Activated CD4-positive, alpha-beta T cell treated with anti-CD3 and anti-CD28 coated beads, Interleukin-2, amount 50 U/mL, for 4 hours (primary cell): ENCODE measurements around the gene SNRNP27.
A peak's percentile ranks its signal among the peaks of the same experiment; 100 is the strongest.
"Not testable (repeated sequence)": the region's sequence is repeated elsewhere in the genome, so short reads cannot be mapped to it uniquely, and the experiment has no call there.

Experiments used
- DNase-seq, 2 experiments: peaks; one replicate each; pipeline ENCODE4 v3.0.0-alpha.2; 2020

The SNRNP27 gene, protein sequence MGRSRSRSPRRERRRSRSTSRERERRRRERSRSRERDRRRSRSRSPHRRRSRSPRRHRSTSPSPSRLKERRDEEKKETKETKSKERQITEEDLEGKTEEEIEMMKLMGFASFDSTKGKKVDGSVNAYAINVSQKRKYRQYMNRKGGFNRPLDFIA

DNA sequence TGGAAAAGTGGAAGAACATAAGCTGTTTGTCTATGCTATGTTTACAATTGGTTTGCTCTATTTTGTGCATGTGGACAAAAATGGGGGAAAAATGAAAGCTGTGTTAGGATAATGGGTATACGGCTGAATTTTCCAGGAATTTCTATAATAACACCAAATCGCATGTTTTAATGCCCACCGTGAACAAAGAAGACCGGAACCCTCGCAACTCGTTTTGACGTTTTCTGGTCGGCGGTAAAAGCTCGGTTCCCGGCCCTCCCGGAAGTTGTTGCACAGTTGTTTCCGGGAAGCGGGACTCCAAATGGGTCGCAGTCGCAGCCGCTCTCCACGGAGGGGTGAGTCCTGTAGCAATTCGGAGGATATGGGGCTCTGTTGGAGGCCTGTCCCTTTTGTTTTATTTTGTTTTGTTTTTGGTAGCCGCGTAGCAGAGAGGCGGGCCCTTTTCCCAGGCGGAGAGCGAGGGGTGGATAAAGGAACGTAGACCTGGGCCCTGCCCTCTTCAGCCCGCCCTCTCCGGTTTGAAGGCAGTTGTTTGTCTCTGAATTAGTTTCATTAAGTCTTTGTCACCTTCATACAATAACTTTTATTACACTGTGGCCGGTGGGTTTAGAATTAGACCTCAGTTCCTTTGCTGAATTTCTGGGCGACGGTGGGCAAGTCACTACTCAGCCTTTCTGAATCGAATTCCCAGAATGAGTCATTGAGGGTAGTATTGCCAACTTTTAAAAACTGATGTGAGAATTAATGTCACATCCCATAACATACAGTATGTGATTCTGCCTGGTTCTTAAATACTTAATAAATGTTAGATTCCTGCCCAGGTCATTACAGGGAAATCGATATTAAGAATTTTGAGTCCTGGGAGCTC is at the start of gene SNRNP27:
Gene SNRNP27 (plus strand): TSS at position 273 of the 868 bp plus-strand sequence. CDS start 29 bp downstream, at position 302.
- DNase-seq, result peak; percentile 71 to 77

DNA sequence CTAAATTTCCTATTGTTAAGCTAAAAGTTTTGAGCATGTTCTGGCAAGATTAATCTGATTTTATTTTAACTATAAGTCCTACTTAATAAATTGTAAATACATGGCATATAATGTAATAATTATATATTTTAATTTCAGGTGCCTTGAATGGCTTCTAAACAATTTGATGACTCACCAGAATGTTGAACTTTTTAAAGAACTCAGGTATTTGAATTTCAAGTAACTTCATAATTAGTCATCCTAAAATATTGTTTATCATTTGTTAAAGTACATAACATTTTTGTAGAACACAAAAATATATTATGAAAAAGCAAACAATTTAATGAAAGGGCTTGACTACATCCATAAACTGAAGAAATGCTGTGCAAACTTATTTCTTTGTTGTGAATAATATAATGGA is 49.8 kb upstream of the SNRNP27 start:
- no peak for DNase-seq

DNA sequence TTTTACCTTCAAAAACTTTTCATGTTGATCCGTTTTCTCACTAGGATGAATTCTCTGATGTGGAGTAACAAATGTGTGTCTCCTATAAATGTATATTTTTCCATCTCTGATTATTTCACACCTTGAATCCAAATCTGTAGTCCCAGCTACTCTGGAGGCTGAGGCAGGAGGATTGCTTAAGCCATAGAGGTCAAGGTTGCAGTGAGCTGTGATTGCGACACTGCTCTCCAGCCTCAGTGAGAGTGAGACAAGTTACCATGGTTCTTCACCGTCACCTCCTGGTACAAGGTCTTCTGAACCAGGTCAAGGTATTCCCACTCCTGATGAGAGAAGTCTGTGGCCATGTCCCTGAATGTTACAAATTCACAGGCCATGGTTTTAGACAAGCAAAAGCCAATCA is 49.2 kb upstream of the SNRNP27 start:
- no peak for DNase-seq

DNA sequence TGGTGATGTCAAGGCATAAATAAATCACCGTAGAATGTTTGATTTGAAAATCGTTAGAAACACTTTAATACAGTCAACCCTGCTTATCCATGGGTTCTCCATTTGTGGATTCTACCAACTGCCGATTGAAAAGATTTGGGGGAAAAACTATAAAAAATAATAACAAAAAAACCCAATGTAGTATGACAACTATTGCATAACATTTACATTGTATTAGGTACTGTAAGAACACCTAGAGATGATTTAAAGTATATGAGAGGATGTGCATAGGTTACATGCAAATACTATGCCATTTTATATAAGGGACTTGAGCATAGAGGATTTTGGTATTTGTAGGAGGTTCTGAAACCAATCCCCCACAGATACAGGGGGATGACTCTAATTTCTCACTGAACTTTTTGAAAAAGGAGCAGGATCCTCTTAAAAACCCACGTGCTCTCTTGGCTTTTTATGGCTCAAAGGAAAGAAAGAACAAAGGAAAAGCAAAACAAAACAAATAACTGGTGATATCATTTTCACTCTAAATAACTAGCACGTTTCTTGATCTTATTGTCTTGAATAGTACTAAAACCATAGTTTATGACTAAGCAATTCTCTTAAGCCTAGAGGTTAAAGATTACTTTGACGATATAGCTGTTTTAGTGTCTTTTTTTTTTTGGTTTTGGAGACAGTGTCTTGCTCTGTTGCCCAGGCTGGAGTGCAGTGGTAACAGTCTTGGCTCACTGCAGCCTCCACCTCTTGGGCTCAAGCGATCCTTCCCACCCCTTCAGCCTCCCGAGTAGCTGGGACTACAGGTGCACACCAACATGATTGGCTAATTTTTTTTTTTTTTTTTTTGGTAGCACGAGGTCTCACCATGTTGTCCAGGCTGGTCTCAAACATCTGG is 47.3 kb upstream of the SNRNP27 start:
- no peak for DNase-seq

DNA sequence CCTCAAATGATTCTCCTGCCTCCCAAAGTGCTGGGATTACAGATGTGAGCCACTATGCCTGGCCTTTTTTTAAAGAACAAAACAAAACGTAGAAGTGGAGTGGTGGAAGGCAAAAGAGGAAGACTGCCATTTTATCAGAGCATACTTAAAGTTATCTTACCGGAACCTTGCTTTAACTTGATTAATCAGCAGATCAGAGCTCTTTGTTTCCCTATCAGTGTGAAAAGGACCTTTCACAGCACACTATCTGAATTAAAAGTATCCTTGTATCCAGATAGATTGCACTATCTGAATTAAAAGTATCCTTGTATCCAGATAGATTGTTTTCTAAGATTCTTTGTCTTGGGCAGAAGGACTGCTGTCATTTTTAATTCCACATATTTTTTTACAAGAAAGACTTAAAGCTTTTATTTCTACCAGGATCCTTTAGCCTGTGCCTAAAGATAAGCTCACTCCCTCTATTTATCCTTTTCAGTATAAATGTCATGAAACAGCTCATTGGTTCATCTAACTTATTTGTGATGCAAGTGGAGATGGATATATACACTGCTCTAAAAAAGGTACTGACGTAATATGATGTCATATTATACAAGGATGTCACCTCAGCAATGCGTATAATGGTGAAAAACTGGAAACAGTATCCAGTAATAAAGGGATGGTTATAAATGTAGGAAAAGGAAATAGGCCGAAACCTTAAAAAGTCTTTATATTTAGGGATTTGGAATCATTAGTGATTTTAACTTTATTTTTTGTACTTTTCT is 46.5 kb upstream of the SNRNP27 start:
- DNase-seq, result no peak

DNA sequence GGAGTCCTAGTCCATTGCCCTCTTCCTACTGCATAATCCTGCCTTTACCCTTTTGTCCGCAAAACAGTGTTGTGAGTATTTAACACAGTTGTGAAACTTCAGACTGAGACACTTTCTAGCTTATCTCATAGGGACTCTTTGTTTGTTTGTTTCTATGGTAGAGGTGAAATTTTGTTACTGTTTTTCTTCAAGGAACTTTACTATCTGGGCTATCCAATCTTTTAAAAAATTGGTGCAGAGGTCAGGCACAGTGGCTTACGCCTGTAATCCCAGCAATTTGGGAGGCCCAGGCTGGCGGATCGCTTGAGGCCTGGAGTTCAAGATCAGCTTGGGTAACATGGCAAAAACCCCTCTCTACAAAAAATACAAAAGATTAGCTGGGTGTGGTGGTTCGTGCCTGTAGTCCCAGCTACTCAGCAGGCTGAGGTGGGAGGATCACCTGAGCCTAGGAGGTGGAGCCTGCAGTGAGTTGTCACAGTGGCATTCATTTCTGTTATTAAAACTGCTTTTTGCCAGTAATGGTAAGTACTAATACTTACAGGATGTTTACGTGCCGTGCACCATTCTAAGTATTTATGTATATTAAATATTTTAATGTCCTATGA is 45.5 kb upstream of the SNRNP27 start:
- DNase-seq, result no peak

DNA sequence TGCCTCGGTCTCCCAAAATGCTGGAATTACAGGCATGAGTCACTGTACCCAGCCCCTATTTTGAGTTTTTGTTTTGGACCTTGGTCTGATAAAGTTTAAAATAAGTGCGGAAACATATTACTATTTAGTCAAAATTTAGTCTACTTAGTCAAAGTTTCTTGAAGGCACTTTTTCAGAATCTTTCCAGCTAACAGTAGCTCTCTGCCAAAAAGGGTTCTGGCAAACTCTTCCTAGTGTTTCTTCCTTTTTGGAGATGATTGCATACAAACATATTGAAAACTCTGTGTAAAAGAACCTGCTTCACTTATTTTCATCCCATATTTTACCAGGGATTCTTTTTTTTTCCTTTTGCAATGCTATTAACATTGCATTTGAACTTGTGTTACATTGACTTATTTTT is 35.5 kb upstream of the SNRNP27 start:
- no peak for DNase-seq

DNA sequence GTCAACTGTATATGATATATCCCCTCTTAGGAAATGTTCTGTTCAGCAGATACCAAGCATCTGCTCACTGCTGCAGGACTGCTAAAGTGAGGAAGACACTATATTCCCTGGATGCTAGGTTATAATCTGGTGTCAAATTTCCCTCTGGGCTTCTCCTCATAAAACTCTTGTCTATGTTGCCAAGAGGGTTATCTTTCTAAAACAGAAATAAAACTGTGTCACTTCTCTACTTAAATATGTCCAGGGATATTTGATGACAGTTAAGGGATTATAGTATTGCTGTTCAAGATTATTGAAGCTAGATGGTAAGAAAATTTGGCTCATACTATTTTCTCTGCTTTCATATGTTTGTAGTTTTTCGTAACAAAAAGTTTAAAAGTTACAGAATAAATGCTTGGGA is 30.5 kb upstream of the SNRNP27 start:
- DNase-seq, result no peak

DNA sequence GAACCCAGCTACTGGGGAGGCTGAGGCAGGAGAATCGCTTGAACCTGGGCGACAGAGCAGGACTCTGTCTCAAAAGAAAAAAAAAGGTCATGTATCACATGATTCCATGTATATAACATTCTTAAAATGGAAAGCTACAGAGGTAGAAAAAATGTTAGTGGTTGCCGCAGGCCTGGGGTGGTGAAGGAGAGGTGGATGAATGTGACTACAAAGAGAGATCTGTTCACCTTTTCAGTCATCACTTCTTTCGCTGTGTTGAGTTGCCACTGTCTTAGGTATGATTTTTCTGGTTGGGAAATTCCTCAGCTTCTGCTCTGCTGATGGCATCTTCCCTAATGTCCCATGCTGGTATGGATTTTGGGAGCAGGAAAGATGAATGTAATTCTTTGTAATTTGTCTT is 5.3 kb upstream of the SNRNP27 start:
- DNase-seq, result no peak

DNA sequence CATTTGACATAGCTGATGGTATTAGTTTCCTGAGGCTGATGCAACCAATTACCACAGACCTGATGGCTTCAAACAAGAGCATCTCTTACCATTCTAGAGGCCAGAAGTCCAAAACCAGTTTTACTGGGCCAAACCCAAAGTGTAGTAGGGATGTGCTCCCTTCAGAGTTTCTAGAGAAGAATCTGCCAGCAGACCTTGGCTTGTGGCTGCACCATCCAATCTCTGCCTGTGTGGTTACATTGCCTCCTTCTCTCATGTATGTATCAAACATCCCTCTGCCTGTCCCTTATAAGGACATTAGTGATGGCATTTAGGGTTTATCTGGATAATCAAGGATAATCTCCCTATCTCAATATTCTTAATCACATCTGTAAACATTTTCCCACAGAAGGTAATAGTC is 4.5 kb upstream of the SNRNP27 start:
- DNase-seq, result no peak

DNA sequence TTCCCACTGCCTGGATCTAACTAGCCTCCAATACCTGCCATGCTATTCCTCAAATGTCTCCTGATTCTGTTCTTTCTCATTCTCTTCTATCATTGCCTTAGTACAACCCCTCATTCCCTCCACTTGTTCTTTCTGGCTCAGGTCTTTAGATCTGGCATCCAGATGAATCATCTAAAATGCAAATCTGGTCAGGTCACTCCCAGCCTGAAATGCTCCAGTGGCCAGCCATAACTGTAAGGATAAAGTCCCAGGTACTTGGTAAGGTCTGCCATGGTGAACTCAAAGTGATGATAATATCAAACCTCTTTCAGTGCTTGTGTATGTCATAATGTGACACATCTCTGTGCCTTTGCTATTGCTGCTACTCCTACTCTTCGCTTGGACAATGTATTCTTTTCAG is 2.9 kb upstream of the SNRNP27 start:
- DNase-seq, result no peak

DNA sequence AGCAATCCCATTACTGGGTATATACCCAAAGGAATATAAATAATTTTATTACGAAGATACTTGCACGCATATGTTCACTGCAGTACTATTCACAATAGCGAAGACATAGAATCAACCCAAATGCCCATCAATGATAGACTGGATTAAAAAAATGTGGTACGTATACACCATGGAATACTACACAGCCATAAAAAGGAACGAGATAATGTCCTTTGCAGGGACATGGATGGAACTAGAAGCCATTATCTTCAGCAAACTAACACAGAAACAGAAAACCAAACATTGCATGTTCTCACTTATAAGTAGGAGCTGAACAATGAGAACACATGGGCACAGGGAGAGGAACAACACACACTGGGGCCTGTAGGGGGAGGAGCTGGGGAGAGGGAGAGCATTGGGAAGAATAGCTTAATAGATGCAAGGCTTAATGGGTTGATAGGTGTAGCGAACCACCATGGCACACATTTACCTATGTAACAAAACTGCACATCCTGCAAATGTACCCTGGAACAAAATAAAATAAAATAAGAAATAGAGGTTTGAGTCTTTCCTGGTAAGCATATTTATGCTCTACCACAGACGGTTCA is 825 bp upstream of the SNRNP27 start:
- DNase-seq, result not testable (repeated sequence)

DNA sequence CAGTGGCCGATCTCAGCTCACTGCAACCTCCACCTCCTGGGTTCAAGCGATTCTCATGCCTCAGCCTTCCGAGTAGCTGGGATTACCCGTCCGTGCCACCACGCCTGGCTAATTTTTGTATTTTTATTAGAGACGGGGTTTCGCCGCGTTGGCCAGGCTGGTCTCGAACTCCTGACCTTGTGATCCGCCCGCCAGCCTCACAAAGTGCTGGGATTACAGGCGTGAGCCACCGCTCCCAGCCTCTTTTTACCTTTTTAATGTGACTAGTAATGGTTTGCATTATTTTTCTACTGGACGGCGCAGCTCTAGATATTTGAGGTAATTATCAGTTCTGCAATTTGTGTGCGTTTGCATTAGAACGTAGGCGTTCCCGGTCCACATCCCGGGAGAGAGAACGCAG is 981 bp downstream of the SNRNP27 start:
- DNase-seq, result not testable (repeated sequence)

DNA sequence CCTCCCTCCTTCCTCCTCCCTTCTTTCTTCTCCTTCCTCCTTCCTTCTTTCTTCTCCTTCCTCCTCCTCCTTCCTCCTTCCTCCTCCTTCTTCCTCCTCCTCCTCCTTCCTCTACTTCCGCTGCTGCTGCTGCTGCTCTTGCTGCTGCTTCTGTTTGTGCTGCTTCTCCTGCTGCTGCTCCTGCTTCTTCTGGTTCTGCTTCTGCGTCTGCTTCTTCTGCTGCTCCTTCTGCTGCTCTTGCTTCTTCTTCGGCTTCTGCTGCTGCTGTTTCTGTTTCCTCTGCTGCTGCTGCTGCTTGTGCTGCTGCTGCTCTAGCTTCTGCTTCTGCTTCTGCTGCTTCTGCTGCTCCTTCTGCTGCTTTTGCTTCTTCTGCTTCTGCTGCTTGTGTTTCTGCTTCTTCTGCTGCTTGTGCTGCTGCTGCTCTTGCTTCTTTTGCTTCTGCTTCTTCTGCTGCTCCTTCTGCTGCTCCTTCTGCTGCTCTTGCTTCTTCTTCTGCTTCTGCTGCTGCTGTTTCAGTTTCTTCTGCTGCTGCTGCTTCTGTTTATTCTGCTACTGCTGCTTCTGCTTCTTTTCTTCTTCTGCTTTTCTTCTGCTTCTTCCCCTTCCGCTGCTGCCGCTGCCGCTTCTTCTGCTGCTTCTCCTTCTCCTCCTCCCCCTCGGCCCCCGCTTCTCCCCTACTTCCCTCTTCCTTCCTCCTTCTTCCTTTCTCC is 8.6 kb downstream of the SNRNP27 start:
- peak in 1 of 2 experiments; percentile 2 for DNase-seq

DNA sequence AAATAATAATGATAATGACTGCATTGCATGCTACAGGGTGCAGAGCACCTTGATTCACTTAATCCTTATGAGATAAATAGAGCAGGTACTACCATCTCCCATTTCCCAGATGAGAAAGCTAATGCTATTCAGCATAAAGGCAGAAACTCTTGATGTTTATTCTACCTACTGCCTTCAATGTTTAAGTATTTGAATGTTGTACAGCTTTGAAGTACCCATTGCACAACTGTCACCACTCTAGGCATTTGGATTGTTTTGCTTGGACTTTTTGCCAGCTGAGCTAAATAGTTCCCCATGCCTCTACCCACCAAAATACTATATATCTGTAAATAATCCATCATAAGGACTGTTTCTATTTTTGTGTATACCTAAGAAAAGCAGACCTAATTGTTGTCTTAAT is 13.5 kb downstream of the SNRNP27 start:
- no peak for DNase-seq

DNA sequence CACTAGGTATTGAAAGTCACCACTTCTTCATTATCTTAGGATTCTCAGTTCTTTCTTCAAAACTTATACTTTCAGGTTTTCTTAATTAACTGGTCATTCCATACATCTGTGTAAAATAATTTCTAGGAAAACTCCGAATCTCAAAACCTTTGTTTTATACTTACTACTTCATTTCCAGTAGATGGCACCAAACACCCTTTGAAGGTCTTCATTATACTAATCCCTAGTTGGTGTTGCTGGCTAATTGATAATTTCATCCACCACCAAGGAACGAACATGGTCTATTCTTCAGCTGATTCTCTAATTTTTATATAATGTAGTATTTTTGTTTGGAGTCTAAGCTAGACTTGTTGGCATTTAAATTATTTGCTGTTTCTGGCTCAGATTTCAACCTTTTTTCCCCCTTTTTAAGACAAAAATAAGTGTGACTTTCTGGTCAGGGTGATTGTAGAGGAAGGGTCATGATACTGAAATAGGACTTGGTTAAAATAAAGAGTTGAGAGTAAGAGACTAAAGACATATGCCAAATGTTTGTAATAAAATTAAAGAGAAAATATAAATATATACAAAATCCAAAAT is 18.3 kb downstream of the SNRNP27 start:
- DNase-seq, result no peak

DNA sequence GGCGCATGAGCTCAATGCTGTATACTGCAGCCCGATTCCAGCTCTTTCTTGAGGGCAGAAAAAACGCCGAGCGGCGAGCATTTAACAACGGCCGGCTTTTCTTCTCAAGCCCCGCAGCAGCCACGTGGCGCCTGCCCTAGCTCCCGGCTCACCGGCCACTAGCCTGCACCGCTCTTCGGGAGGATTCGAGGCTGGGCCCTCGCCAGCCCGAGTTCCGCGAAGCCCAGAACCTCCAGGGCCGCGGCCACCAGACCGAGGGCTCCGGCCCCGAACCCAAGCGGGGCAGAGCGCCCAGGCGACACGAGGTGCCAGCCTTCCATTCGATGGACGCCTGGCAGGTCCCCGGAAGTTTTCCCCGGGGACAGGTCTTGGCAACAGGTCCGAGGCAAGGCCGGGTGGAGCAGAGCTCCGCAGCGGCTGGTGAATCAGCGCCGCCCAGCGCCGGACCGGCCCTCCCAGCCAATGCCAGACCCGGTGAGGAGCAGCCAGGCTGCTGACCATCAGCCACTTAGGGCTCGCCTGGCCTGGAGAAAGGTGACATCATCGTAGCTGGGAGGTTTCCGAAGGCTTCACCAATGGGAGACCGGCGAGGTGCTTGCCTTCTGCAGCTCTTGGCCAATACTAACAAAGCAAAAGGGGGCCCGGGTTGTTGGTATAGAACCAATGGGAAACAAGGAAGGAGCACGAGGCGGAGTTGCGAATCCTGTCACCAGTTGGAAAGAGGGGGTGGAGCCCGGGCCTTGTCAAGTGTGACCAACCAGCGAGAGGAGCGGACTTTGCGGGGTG is 20.6 kb downstream of the SNRNP27 start:
- DNase-seq, result peak in 1 of 2 experiments; percentile 34

DNA sequence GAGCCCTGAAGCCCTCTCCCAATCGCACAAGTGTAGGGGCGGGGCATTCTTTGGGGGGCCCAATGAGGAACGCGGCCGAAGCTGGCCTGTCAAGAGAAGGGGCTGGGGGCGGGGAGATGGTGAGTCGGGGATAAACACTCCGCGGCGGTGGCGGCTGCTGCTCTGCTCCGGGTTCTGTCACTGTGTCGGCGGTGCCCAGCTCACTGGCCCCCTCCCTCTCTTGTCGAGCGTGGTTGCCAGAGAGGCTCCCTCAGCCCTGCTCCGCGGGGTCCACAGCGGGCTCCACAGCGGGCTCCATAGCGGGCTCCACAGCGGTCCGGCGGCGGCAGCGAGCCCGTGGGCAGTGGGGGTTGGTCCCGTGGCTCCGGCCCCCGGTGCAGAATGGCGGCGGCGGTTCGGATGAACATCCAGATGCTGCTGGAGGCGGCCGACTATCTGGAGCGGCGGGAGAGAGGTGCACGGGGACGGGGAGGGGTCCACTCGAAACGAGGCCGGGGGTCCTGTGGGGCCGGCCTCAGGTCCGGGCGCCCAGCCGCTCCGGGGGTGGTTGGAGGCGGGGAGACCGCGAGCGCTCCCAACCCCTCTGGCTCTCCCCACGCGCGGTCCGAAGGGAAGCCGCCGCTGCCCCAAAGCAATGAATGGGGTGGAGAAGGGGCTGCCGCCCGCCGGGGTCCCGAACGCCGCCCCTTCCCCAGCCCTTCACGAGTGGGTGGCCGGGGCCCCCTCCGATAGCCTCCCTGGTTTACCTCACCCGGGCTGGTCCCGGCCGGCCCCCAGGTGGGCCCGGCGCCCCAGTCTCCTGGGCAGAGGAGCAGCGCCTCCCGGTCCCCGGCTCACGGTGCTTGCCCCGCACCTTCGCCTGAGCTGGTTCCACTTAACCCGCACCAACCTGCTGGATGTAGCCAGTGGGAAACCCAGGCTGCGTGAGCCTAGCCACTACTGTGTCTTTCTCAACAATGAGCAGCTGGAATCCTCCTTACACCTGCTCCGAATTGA is 21.5 kb downstream of the SNRNP27 start, which contains the start of gene MXD1:
Gene MXD1 (plus strand): TSS at position 160 of the 996 bp plus-strand sequence. CDS start 222 bp downstream, at position 382.
- peak; percentile 100 for DNase-seq
